Left colon (tissue), 2 donors: Measurements from ENCODE around the gene PPP1R12A. TPM values are rescaled to one million over a fixed set of nuclear protein-coding genes. Genes with fewer than 3 reads are reported as not detected.
A peak's percentile ranks its signal among the peaks of the same experiment; 100 is the strongest.

Source experiments
- ATAC-seq: fragments of 200-7000 bp; cut with Tn5 transposase; one replicate; pipeline ENCODE4 v1.9.1; 2020; ENCODE audit warnings: mild to moderate bottlenecking, moderate library complexity
- DNase-seq, 2 donors: peaks; one replicate each; pipeline ENCODE4 v3.0.0-alpha.2; 2020
- intact Hi-C, 2 donors: fragments of 100-400 bp; cut with DNase I in 1 of 2; cut with micrococcal nuclease in 1 of 2; formaldehyde crosslinking; loops; one replicate each; pipeline versions ENCODE4 v1.11.2 to v1.14.0; 2022; cut with DNase I, micrococcal nuclease
- total RNA-seq, 2 donors: library from RNA; stranded (reverse); fragmentation: NEBNext Ultra II Directional; extraction: Animal tissue kit (Norgen Biotek cat#: 25700); gene quantifications; one replicate each; pipeline ENCODE4 v1.2.1, GENCODE V29; 2021
- donor health status: DM: no; HTN: no; CAD: no.
- donor health status: DM: yes; HTN: yes; CAD: no.

PPP1R12A gene
- total RNA-seq, 2 donors from 2014 or later = 61.4 to 87.6 TPM

DNA sequence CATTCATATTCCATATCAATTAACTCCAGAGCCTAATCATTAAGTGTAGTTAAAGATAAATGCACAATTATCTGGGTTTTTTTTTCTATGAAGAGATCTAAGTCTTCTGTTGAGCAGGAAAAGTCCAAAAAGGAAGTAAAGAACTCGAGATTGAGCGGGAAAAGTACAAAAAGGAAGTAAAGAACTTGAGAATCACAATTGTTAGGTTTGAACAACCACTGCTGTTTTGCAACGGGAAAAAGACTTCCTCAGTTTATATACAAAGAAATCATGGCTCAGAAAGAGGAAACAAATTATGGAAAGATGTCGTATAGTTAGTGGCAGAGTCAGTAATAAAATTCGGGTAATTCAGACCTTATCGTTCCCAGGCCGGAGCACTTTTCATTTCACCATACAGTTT, 63.3 kb downstream of the PPP1R12A start:
- ATAC-seq (no peak), DNase-seq (no peak)
- intact Hi-C loops = no loop called here

DNA sequence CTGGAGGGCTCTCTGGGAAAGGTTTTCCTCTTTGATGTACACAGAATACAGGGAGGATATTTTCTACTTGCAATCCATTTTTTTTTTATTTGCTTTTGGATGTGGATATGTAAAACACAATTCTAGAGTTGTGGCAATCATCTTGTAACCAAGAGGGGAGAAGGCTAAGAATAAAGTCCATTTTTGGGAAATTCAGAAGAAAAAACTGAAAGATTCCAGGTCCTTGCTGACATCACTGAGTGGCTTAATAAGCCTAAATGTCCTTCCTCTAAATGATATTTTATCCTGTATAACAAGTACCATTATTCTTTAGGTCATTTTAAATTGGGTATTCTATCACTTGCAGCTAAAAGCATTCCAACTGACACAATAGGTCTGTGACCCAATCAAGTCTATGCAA, 64.0 kb downstream of the PPP1R12A start:
- ATAC-seq (no peak), DNase-seq (no peak)
- intact Hi-C loops = no loop called here

DNA sequence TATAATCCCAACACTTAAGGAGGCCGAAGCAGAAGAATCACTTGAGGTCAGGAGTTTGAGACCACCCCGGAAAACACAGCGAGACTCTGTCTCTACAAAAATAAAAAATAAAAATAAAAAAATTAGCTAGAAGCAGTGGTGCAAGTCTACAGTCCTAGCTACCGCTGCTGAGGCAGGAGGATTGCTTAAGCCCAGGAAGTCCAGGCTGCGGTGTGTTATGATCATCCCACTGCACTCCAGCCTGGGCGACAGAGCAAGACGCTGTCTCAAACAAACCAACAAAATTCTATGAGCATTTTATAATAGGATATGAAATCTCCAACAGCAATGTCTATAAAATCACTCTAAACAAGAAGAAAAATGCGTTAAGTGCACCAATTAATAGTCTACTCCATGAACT, 75.3 kb downstream of the PPP1R12A start:
- DNase-seq = no peak
- intact Hi-C loops = no loop called here
- ATAC-seq = no peak

DNA sequence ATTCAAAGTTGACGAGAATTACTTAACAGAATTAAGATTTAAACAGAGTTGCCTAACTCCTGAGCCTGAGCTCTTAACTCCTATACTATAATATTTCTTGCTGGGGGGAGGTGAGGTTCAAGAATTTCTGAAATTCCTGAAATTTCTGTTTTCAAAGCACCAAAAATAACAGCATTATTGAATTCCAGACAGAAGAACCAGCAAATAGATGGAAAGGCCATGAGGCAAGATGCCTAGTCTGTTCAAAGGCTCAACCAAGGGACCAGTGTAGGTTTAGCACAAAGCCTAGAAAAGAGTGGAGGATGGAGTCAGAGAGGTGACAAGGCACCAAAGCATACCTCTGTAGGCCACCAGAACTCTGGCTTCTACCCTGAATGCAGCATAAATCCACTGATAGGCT, 76.4 kb downstream of the PPP1R12A start:
- intact Hi-C loops = no loop called here
- no peak for ATAC-seq
- no peak for DNase-seq

DNA sequence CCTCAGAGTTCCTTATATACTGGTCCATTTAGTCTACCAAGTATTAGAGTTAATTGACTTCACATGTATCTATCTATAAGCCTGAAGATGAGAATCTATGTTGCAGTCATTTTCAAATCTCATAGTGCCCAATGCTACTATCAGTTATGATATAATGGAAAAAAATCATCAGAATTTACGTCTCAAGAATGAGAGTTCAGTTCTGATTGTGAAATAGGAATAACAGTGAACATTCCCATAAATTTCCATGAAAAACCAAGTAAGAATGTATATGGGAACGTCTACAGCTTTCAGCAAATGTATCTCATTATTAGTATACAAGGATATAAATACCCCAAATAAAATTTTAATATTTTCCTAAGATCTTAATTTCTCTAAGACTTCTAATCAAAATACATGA, 77.2 kb downstream of the PPP1R12A start:
- no peak for ATAC-seq
- DNase-seq = no peak
- intact Hi-C loops = no loop called here

DNA sequence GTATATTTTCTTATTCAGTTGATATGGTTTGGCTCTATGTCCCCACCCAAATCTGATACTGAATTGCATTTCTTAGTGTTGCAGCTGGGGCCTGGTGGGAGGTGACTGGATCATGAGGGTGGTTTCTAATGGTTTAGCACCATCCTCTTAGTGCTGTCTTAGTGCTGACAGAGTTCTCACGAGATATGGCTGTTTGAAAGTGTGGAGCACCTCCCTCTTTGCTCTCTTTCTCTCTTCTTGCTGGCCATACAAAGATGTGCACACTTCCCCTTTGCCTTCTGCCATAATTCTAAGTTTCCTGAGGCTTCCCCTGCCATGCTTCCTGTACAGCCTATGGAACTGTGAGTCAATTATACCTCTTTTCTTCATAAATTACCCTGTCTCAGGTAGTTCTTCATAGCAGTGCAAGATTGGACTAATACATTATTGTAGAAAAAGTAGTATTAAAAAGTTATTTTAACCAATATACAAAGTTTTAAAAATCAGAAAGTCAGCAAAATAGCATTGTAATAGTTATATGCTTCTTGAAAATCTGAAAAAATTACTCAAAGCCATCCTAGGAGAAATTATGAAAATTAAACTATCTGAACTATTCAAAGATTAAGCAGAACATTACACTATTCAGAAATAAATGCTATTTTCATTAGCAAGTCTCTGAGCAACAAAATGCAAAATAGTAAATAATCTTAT, 84.1 kb downstream of the PPP1R12A start:
- intact Hi-C loops = no loop called here
- no peak for DNase-seq
- no peak for ATAC-seq

DNA sequence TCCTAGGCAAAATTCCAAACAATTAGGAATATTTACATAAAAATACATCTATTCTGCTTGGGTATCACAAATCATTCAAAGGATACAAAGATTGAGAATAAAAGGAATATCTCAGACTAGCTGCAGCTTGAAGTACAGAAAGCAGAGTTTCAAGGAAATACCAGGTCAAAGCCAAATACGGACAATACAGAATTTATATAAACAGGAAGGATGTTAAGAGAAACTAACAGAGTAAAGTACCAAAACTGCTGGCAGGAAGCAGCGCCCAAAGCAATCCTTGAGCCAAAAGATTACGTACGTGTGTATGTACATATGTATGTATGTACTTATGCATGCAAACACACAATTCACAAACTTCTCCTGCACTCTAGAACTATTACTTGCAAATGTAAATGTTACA, 86.6 kb downstream of the PPP1R12A start:
- DNase-seq (no peak), ATAC-seq (peak; percentile 75)
- intact Hi-C loops = no loop called here

DNA sequence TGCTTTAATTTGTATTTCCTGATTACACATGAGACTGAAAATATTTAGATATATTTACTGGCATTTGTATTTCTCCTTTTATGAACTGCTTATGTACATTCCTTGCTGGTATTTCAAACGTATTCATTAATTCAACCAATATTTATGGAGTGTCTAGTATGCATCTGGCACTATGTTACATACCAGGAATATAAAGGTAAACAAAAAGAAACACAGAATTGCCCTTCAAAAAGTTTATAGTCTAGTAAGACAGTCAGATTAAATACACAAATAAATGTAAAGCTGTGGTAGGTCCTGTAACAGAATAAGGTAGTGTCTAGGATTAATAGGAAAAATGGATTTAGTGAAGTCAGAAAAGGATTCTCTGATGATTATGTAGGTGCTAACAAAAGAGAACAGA, 87.5 kb downstream of the PPP1R12A start:
- intact Hi-C loops = no loop called here
- ATAC-seq = no peak
- no peak for DNase-seq

DNA sequence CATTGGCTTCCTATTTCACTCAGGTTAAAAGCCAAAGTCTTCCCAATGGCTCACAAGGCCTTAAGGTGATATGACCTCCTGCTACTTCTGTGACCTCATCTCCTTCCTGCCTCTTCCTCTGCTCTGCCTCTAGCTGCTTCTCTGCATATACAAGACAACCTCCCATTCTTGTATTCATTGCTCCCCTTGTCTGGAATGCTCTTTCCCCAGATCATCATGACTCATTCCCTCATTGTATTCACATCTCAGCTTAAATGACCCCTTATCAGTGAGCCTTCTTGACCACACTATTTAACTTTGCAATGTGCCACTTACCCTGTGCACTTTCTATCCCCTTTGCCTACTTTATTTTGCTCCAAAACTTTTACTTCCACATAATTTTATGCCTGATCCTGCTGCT, 90.2 kb downstream of the PPP1R12A start:
- no peak for DNase-seq

DNA sequence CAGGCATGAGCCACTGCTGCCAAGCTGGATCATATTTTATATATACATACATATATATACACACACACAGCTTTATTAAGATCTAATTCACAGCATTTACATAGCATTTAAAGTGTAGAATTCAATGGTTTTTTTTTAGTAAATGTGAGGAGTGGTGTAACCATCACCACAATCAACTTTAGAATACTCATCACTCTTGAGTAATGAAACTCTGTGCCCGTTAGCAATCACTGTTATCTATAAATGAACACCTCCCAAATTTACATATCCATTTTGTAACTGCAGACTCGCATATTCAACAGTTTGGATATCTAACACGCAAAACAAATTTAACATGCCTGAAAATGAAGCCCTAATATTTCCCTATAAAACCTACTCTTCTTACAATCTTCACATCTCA, 90.9 kb downstream of the PPP1R12A start:
- ATAC-seq (no peak), DNase-seq (no peak)
- intact Hi-C loops = no loop called here

More for the DNA sequence above, 90.2 kb downstream of the PPP1R12A start:
- no peak for ATAC-seq
- intact Hi-C loops = no loop called here

DNA sequence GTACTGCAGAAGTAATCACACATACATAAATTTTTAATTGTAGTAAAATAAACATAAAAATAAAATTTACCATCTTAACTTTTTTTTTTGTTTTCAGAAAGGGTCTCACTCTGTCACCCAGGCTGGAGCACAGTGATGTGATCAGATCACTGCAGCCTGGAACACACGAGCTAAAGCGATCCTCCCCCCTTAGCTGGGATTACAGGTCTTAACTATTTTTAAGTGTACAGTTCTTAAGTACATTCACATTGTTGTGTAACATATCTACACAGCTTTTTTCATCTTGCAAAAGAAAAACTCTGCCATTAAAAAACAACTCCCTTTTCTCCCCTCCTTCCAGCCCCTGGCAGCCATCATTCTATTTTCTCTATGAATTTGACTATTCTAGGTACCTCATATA, 92.3 kb downstream of the PPP1R12A start:
- ATAC-seq (no peak), DNase-seq (no peak)
- intact Hi-C loops = no loop called here

DNA sequence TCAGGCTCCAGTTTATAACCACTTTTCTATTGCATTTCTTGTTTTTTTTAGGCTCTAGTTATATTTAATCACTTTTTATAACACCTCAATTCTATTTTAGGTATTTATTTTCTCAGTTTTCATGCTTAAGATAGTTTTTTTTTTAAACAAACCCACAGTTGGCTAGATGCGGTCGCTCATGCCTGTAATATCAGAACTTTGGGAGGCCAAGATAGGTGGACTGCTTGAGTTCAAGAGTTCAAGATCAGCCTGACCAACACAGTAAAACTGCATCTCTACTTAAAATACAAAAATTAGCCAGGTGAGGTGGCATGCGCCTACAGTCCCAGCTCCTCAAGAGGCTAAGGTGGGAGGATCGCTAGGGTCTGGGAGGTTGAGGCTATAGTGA, 93.0 kb downstream of the PPP1R12A start:
- intact Hi-C loops = no loop called here
- ATAC-seq (no peak), DNase-seq (no peak)

DNA sequence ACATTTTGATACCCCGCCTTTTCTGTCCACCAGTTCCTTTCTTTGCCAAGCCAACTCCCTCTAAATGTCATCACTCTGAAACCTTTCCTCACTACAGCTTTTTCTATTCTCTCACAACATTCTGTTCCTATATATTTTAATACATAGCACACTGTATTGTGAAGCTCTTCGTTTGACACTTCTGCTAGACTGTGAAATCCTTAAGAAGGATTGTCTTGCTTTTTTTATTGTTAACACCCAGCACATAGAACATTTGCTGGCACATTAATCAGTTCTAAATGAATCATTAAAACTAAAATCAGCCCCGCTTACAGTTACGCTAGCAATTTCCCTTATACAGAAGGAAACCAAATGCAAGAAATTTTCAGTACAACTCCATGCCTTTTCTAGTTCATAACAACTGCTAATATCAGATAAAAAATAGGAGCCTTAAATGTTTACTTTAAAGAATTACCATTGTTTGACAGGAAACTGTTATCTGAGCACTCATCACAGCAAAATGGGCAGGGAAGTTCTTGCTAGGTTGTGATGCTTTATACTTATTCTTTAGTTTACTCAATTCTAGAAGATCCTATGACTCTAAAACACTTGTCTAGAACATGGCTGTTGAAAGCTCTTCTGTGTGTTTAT, 93.5 kb downstream of the PPP1R12A start:
- DNase-seq (no peak), ATAC-seq (no peak)
- intact Hi-C loops = no loop called here

DNA sequence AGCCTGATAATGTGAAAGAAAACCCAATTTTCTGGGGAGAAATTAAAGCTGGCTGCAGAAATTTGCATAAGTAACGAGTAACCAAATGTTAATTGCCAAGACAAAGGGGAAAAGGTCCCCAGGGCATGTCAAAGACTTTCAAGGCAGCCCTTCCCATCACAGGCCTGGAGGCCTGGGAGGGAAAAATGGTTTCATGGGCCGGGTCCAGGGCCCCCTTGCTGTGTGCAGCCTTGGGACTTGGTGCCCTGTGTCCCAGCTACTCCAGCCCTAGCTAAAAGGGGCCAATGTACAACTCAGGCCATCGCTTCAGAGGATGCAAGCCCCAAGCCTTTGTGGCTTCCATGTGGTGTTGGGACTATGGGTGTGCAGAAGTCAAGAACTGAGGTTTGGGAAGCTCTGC, 96.5 kb downstream of the PPP1R12A start:
- intact Hi-C loops = no loop called here
- no peak for ATAC-seq
- DNase-seq = no peak

DNA sequence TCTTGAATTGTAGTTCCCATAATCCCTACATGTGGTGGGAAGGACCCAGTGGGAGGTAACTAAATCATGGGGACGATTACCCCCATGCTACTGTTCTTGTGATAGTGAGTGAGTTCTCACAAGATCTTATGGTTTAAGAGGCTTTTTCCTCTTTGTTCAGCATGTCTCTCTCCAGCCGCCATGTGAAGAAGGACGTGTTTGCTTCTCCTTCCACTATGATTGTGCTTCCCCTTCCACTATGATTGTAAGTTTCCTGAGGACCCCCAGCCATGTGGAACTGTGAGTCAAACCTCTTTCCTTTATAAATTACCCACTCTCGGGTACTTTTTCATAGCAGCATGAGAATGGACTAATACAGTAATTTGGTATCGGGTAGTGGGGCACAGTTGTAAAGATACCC, 97.3 kb downstream of the PPP1R12A start:
- ATAC-seq = no peak
- DNase-seq = no peak
- intact Hi-C loops = no loop called here

DNA sequence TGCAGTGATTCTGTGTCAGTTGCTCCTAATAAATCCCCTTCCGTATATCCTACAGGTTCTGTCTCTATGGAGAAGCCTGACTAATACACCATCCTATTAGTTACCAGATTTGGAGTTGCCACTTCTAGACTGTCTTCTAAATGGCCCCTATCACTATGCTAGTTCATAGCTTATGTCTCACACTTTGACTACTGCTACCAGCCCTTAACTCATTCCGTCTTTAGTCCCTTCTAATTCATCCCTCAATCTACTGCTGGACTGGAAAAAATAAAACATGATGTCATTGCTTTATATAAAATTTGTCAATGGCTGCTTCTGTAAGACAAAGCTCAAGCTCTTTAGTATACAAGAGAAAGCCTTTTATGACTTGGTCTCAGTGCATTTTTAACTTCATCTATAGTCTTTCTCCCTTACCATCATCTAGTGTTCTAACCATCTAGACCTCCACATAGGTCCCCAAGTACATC, 99.5 kb downstream of the PPP1R12A start:
- no peak for ATAC-seq
- DNase-seq = no peak
- intact Hi-C loops = no loop called here

DNA sequence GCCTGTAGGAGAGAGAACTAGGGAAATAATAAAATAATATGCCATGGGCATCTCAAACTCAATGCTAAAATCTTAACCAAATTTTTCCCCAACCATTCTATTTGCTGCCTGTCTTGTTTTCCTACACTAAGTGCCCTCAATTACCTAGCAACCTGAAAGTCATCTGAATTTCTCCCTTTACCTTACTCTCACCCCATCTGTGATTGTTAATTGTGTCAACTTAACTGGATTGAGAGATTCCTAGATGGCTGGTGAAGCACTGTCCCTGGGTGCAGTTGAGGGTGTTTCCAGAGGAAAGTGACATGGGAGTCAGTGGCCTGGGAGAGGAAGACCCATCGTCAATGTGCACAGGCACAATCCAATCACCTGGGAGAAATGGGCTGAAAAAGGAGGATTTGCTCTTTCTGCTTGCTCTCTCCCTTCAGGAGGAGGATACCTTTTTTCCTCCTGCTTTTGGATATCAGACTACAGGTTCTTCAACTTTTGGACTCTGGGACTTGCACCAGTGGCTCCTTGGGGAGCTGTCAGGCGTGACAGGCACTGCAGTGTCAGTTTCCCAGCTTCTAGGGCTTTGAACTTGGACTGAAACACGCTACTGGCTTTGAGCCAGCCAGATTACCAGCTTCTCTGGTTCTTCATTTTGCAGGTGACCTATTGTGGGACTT, 100.1 kb downstream of the PPP1R12A start:
- intact Hi-C loops = no loop called here
- no peak for DNase-seq
- ATAC-seq = no peak

DNA sequence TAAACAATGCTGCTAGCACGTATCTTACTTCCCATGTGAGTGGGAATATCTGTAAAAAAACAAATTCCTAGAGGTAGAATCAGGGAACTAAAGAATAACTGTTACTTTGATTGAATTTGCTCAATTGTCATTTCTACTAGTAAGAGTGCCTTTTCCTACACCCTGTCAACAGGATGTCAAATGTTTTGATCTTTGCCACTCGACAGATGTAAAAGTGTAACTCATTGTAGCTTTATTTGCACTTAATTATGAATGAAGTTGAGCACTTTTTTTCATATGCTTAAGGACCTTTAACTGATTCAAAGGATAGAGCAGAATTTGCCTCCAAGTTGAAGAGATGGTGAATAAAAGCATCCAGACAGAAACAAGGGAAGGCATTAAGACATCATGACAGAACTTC, 104.5 kb downstream of the PPP1R12A start:
- ATAC-seq (no peak), DNase-seq (no peak)
- intact Hi-C loops = no loop called here

DNA sequence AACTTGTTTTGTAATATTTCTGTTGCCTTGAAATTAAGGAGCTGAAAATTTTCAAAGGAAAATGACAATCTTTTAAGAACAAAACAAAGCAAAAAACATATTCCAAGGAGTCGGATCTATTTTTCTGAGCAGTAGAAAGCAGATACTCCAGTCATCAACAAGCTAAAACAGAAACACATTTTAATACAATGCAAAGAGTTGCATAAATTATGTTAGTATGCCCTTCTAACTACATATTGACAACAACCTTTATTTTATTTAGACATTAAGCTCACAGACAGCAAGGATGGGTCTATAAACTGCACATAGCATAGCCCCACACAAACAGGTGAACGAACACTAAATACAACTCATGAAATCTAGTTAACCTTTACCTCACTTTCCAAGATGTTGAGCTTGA, 106.0 kb downstream of the PPP1R12A start:
- ATAC-seq = no peak
- DNase-seq = no peak
- intact Hi-C loops = no loop called here

DNA sequence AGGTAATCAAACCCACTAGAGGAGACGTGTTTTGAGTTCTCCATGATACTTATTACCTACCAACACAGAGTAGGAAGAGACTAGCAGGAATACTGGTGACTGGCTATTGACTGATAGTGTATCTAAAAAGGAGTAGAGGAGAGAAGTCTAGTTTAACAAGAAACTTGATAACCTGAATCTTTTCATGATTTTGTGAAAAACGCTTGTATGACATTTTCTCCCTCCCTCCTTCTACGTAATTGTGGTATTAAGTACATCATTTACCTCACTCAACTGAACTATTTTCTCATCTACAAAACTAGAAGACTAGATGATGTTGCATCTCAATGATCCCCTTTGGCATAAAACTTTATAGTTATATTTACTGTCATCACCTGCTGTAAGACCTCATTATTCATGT, 107.4 kb downstream of the PPP1R12A start:
- no peak for ATAC-seq
- intact Hi-C loops = no loop called here
- no peak for DNase-seq
